Superior temporal gyrus (tissue), 1 donor: ENCODE results near the gene R3HDM2.

ENCODE experiments used
- DNase-seq: peaks from one replicate; pipeline ENCODE4 v3.0.0-alpha.2; 2016; ENCODE audit errors: extremely low spot score

R3HDM2 gene

DNA sequence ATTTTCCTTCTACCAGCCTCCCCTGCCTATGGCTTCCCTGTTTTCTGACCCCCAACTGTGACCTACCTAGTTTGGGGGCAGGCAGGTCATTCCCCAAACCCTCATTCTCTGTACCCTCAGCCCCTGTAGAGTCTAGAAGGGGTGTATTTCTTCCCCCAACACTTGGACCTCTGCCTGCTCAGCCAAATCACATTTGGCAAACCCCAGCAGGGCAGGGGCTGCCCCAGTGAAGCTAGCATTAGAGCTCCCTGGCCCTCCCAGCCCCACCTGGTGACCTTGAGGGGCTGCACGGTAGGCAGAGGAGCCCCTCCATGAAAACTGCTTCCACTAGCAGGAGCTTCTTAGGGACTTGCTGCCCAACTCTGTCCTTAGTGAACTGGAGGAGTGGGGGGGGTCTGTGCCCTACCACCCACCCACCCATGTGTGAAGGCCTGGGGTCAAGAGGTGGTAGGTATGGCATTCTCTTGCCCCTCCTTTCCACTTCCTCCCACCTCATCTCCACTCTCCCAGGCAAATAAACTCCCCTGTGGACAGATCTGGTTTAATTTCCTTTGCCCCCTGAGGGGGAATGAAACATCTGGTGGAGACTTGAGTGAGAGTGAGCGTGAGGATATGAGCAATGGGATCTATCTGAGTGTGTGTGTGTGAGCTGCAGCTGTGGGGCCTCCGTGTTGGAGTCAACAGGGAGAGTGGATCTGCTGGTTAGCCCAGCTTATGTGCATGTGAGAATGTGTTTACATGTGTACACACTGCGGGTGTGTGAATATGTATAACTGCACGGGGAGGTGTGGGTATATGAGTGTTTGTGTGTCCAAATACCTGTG, 212.6 kb downstream of the R3HDM2 start:
- DNase-seq = no peak

DNA sequence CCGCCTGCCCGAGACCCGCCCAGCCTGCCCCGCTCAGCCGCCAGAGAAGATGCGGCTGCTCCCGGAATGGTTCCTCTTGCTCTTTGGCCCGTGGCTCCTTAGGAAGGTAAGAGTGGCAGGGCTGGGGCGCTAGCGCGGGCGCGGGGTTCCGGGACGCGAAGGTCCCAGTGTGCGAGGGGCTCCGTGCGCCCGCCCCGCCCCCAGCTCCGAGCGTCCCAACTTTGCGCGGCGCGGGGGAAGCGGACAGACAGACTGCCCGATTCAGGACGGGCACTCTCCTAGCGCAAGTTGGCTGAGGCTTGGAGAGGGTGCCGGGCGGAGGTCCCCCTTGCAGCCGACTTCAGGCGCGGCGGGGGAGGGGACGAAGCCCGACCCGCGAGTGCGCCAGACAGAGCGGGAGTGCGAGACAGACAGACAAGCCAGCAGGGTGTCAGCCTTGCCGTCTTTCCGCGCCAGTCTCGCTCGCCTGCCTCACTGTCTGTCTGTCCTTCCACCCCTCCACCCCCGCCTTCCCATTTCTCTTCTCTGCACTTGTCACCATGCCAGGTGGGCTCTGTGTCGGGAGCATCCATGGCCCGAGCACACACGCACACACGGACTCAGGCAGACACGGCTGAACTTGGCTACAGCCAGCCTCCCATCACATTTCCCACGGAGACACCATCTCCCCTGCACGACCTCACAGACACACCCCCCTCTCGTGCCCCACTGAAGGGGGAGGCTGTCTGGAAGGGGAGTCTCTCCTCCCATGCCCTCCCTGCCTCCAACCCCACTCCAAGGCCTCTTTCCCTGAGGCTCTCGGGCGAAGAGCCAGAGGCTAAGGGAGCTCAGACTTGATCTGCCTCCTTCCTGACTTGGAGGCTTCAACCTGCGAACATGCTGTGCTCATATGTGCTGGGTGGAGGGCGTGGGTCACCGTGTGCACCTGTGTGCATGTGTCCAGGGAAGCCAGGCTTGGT, 213.6 kb downstream of the R3HDM2 start:
- no peak for DNase-seq

DNA sequence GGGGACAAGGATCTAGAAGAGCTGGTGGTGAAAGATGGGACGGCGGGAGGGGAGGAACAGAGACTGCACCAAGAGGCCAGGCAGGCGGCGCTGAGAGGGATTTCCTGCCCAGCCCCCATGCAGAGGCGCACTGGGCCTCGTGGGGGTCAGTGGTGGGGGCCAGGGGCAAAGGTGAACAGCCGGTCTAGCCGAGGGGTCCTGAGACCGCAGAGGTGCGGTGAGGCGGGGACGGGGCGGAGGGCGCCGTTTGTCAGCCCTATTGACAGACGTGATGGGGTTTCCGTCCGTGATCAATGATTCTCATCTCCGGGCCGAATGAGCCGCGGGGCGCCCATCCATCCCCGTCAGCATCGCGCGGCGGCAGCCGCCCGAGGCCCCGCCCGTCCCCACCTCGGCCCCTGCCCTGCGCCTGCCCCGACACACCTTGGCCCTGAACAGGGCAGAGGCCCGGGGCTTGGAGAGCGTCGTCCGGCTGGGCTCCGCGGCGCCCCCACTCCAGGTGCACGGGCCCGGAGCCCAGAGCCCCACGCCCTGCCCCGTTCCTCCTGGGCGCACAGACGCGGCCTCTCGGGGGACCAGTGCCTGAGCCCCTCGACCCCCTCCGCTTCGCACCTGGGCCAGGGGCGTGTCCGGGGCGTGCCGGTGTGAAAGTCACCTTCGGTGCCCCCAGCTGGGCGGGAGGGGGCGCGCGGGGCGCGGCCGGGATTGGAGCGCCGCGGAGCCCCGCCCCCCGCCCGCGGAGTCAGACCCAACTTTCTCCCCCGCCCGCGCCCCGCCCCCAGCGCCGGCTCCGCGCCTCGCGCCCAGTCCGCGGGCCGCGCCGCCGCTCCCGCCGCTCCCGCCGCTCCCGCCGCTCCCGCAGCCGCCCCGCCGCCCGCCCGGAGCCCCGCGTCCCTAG, 214.6 kb downstream of the R3HDM2 start, which contains the start of gene NXPH4:
Gene NXPH4, plus strand, starts transcription at position 781 of the 898 bp plus-strand sequence. CDS start 176 bp downstream, outside the sequence.
- no peak for DNase-seq

DNA sequence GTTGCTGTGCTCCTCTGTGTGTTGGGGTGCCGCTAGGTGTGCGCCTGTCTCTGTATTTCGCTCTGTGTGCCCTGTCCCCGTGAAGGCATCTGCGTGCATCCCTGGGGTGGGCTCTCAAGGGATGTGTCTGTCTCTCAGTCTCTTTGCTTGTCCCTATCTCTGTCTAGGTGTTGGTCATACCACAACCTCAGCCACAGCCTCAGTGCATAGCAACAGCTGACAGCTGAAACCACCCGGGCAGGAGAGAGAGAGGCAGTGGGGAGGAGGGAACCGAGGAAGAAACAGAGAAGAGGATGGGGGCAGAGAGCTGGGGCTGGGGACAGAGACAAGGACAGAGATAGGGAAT, 215.2 kb downstream of the R3HDM2 start:
- no peak for DNase-seq

DNA sequence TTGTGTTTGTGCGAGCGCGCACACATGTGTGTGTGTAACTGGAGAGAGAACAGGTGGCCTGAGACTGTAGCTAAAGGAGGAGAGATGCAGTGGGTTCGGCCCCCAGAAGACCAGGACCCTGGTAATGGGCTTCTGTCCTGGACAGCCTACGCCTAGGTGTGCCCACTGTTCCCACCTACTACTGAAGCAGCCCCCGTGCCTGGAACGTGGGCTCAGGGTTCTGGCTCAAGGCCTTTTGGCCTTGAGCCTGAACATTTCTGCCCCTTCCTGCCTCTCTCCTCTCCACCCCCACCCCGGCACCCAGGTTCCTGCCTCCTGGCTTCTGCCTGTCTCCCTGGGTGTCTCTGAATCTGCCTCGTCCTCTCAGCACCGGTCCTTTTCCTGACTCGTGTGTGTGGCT, 215.8 kb downstream of the R3HDM2 start:
- DNase-seq = no peak

DNA sequence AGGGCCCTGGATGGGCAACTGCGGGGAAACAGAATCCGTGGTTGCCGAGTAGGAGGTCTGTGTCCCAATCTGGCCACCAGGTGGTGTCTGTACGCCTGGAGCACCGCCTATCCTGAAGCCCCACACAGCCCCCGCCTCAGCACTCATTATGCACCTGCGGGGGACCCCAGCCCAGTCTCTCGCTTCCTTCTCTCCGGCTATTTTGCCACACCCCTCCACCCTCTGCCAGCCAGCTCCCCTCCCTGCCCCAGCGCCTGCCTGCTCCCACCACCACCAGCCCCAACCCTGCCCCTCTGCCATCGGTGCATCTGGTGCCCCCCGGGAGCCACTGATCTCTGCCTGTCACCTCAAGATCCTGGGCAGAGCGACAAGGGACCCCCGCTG, 216.5 kb downstream of the R3HDM2 start:
- DNase-seq = peak; percentile 50

DNA sequence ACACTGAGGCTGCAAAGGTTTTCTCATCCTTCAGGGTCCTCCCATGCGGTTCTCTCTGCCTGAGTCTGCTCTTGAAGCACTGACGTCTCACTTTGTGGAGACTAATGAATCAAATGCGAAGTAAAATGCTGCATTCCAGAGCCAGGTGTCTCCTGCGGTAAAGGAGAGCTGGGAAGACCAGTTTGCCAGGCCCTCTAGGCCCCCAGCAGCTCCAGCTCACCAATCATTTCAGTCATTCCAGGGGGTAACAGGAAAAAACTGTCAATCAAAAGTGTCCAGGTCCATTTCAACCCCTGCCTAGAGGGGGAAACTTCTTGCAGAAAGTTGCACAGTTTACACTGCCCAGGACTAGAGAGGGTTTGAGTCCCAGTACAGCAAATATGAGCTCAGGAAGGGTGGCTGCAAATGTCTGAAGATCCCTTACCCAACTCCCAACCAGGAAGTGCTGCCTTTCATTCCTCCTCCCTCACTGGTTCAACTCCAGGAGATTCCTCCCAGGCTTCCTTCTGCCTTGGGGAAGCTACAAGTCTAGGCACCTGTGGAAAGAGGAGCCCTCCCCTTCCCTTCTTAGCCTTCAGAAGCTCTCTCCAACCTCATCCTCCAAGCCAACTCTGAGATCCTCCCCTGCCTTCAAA, 217.0 kb downstream of the R3HDM2 start:
- no peak for DNase-seq

DNA sequence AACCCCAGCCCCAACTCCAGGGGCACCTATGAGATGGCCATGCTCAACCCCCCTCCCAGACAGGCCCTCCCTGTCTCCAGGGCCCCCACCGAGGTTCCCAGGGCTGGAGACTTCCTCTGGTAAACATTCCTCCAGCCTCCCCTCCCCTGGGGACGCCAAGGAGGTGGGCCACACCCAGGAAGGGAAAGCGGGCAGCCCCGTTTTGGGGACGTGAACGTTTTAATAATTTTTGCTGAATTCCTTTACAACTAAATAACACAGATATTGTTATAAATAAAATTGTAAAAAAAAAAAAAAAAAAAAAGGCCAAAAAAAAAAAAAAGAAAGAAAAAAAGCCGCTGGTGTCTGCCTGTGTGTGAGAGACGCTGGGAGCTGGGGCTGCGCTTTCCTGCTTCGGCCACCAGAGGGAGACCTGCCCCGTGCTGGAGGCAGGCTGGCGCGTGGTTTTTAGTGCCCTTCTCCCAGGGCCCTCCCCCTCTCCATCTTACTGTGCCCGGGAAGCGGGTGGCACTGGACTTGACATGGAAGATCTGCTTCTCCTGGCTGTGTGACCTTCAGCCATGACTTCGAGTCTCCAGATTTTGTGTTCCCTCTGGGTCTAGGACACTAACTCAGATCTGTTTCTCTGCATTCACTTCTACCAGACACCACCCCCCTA, 217.7 kb downstream of the R3HDM2 start:
- peak; percentile 93 for DNase-seq

DNA sequence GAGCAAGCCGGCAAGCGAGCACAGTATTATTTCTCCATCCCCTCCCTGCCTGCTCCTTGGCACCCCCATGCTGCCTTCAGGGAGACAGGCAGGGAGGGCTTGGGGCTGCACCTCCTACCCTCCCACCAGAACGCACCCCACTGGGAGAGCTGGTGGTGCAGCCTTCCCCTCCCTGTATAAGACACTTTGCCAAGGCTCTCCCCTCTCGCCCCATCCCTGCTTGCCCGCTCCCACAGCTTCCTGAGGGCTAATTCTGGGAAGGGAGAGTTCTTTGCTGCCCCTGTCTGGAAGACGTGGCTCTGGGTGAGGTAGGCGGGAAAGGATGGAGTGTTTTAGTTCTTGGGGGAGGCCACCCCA, 218.2 kb downstream of the R3HDM2 start:
- DNase-seq = no peak

DNA sequence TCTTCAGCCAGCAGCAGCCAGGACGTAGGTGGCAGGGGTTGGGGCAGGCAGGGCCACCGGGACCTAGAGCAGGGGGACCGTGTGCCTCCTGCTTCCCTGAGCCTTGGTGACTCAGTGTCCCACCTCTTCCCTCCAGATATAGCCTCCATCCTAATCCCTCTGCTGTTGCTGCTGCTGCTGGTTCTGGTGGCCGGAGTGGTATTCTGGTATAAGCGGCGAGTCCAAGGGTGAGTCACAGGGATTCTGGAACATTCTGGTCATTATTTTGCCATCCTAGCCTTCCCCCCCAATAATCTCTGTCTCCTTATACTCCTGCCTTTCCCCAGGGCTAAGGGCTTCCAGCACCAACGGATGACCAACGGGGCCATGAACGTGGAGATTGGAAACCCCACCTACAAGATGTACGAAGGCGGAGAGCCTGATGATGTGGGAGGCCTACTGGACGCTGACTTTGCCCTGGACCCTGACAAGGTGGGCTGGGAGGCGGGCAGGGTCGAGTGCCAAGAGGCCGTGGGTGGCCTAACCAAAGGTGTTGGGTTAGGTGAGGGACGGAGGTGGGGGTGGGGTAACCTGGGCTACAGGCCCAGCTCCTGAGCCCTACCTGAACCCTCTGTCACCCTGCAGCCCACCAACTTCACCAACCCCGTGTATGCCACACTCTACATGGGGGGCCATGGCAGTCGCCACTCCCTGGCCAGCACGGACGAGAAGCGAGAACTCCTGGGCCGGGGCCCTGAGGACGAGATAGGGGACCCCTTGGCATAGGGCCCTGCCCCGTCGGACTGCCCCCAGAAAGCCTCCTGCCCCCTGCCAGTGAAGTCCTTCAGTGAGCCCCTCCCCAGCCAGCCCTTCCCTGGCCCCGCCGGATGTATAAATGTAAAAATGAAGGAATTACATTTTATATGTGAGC, 218.8 kb downstream of the R3HDM2 start:
- DNase-seq = no peak

DNA sequence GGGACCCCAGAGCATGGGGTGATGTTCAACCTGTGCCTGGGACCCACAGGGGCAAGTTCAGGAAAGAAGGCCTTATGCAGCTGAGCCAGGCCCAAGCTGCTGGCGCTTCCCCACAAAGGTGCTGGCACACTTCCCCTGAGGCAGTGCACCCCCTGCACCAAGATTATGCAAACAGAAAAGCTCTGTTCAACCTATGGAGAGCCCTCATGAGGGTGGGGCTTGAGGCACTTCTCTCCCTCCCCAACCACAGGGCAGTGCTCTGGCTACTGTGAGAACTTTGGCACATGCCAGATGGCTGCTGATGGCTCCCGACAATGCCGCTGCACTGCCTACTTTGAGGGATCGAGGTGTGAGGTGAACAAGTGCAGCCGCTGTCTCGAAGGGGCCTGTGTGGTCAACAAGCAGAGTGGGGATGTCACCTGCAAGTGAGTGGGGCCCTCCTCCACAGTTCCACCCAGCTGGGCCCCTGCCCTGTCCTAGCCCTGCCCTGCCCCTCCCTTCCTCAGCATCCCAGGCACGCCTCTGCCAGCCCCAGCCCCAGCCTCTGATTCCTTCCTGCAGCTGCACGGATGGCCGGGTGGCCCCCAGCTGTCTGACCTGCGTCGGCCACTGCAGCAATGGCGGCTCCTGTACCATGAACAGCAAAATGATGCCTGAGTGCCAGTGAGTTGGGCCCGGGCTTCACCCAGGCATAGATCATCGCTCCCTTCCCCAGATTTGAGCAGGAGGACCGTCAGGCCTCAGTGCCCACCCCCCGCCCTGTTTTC, 219.7 kb downstream of the R3HDM2 start:
- DNase-seq = no peak

DNA sequence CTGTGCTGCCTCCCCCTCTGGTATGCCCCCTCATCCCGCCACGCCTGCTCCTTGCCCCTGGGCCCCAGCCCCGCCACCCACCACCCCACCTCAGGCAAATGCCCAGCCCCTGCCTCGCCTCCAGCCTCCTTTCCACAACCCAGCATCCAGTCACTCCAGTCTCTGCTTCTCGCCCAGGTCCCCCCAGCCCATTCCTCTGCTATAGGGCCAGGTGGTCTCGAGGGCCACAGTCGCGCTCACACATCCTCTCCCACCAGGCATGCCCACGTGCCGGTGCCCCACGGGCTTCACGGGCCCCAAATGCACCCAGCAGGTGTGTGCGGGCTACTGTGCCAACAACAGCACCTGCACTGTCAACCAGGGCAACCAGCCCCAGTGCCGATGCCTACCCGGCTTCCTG, 220.4 kb downstream of the R3HDM2 start:
- no peak for DNase-seq

DNA sequence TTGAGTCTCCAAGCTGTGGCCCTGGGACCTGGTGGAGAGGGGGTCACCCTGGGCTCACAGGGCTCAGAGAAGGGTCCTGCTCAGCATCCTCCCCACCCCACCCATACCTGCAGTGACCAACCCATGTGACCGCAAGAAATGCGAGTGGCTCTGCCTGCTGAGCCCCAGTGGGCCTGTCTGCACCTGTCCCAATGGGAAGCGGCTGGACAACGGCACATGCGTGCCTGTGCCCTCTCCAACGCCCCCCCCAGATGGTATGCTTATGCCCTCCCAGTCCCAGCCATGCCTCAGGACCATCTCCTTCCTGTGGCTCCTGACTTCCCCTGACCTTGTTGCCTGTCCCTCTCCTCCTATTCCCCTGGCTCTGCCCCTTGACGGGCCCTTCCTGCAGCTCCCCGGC, 220.9 kb downstream of the R3HDM2 start:
- DNase-seq = no peak

DNA sequence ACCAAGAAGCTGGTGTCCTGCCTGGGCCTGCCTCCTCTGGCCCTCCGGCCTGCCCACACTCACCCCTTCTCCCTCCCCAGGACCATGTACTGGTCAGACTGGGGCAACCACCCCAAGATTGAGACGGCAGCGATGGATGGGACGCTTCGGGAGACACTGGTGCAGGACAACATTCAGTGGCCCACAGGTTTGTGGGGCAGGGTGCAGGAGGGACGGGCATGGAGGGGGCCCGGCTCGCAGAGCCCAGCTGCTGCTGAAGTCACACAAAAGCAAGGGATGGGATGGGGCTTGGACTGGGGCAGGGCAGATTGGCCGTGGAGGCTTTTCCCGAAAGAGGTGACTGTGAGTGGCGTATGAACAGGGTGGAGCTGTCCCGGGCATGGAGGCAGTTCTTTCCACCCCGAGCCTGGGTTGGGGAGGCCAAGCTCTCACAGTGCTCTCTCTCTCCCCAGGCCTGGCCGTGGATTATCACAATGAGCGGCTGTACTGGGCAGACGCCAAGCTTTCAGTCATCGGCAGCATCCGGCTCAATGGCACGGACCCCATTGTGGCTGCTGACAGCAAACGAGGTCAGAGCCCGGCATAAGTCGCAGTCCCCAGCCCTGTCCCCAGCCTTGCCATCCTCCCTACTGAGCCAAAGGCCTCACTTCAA, 222.1 kb downstream of the R3HDM2 start:
- DNase-seq = peak; percentile 83

DNA sequence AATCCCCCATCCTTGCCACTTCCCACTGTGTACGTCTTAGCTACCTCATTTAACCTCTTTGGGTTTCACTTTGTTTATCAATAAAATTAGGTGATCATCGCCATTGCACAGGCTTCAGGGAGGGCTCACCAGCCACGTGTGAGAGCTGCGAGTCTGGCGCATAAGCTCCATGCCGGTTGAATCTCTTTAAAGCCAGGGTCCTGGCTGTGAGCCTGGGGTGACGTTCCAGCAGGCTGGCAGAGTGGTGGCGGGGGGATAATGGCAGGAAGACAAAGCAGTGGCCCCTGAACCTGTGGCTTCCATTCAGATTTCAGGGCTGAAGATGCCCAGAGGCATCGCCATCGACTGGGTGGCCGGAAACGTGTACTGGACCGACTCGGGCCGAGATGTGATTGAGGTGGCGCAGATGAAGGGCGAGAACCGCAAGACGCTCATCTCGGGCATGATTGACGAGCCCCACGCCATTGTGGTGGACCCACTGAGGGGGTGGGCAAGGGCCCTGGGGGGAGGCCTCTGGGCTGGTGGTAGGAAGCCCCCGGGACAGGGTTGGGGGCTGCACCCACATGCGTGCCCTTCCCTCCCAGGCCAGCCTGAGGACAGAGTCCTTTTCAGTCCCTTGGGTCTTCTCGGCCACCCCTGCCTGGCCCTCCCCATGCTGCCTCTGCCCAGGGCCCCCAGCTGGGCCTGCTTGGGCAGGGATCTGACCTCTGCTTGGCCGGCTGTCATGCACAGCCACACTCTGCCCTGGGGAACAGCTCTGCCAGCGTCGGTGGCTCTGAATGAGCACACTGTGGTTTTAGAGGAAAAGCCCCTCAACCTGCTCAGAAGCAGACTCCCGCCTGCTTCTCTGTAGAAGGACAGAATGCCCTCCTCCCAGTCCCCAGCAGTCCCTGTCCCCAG, 222.9 kb downstream of the R3HDM2 start:
- DNase-seq = no peak

DNA sequence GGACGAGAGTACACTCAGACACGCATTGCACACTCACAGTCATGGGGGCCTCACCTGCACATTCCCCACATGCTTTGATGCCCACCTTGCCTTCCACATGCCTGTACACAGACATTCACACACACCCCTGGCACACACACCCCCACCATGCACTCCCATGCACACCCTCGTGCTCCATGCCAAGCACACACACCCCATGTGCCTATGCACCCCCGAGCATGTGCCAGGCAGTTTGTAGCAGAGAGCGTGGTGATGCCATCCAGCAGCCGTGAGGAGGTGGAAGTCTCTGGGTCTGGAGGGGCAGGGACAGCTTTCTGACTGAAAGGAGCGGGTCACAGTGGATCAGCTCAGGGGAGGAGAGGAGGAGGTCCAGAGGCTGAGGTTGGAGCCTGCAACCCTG, 224.9 kb downstream of the R3HDM2 start:
- DNase-seq = no peak

DNA sequence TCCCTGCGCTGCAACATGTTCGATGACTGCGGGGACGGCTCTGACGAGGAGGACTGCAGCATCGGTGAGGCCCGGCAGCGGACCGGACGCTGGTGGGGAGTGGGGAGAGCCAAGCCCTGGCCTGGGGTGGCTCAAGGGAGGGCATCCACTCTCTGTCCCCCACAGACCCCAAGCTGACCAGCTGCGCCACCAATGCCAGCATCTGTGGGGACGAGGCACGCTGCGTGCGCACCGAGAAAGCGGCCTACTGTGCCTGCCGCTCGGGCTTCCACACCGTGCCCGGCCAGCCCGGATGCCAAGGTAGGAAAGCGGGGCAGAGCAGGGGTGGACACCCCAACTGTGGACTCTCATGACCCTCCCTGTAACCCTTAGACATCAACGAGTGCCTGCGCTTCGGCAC, 225.7 kb downstream of the R3HDM2 start:
- no peak for DNase-seq
